Measurements from ENCODE around the gene UGDH.

The UGDH gene

DNA sequence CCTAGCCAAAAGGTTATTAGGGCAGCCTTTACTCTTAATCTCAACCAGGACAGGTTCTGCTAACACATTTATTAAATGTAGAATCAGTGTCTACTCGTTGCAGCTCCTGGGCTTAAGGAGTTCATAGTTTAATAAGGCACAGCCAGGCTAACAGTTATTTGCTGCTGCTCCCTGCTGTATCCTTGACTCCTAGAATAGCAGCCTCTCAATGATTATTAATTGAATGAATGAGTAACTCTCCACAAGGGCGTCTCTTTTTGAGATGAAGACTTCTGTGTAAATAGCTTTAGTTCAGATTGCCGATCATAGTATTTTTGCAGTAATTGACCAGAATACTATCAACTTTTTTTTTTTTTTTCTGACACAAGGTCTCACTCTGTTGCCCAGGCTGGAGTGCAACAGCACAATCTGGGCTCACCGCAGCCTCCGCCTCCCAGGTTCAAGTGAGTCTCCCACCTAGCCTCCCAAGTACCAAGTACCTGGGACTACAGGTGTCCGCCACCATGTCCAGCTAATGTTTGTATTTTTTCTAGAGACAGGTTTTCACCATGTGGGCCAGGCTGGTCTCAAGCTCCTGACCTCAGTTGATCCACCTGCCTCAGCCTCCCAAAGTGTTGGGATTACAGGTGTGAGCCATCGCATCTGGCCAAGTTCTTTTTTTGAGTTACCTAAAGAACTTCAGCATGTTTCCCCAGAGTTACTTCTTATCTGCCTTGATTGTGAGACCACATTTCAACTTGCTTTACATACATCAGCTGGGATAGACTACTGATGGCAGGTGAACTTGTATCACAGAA is 2.9 kb downstream of the UGDH start:
- TF ChIP-seq SNAI2 (CRISPR knock-in tag; IDR thresholded peaks at IDR 0.05) (no peak), CSDC2 (CRISPR knock-in tag; IDR thresholded peaks at IDR 0.05) (no peak), TCF4 (CRISPR knock-in tag; IDR thresholded peaks at IDR 0.05; ENCODE audit: borderline replicate concordance) (no peak), ZNF565 (CRISPR knock-in tag; conservative IDR thresholded peaks at IDR 0.05; ENCODE audit: low read depth) (no peak), ESRRG (CRISPR knock-in tag; IDR thresholded peaks at IDR 0.05) (no peak), PPARA (CRISPR knock-in tag; IDR thresholded peaks at IDR 0.05; ENCODE audit: borderline replicate concordance) (no peak), PATZ1 (CRISPR knock-in tag; IDR thresholded peaks at IDR 0.05; ENCODE audit: borderline replicate concordance) (no peak), ZNF8 (CRISPR knock-in tag; IDR thresholded peaks at IDR 0.05) (no peak), POU6F1 (CRISPR knock-in tag; IDR thresholded peaks at IDR 0.05; ENCODE audit: borderline replicate concordance, low read depth) (no peak), TSHZ2 (CRISPR knock-in tag; IDR thresholded peaks at IDR 0.05) (no peak), OSR1 (CRISPR knock-in tag; IDR thresholded peaks at IDR 0.05) (no peak), ZFP30 (CRISPR knock-in tag; IDR thresholded peaks at IDR 0.05) (no peak), BACH2 (CRISPR knock-in tag; IDR thresholded peaks at IDR 0.05; ENCODE audit: borderline replicate concordance) (no peak), ZC3H10 (CRISPR knock-in tag; IDR thresholded peaks at IDR 0.05) (no peak), TOX (CRISPR knock-in tag; IDR thresholded peaks at IDR 0.05; ENCODE audit: borderline replicate concordance) (no peak)
- TF ChIP-seq, protein P1, sequence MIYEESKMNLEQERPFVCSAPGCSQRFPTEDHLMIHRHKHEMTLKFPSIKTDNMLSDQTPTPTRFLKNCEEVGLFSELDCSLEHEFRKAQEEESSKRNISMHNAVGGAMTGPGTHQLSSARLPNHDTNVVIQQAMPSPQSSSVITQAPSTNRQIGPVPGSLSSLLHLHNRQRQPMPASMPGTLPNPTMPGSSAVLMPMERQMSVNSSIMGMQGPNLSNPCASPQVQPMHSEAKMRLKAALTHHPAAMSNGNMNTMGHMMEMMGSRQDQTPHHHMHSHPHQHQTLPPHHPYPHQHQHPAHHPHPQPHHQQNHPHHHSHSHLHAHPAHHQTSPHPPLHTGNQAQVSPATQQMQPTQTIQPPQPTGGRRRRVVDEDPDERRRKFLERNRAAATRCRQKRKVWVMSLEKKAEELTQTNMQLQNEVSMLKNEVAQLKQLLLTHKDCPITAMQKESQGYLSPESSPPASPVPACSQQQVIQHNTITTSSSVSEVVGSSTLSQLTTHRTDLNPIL (CRISPR knock-in tag; IDR thresholded peaks at IDR 0.05; ENCODE audit: low read depth), result no peak
- TF ChIP-seq, protein P2, sequence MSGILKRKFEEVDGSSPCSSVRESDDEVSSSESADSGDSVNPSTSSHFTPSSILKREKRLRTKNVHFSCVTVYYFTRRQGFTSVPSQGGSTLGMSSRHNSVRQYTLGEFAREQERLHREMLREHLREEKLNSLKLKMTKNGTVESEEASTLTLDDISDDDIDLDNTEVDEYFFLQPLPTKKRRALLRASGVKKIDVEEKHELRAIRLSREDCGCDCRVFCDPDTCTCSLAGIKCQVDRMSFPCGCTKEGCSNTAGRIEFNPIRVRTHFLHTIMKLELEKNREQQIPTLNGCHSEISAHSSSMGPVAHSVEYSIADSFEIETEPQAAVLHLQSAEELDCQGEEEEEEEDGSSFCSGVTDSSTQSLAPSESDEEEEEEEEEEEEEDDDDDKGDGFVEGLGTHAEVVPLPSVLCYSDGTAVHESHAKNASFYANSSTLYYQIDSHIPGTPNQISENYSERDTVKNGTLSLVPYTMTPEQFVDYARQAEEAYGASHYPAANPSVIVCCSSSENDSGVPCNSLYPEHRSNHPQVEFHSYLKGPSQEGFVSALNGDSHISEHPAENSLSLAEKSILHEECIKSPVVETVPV (CRISPR knock-in tag; IDR thresholded peaks at IDR 0.05), result no peak
- no peak for ATAC-seq

DNA sequence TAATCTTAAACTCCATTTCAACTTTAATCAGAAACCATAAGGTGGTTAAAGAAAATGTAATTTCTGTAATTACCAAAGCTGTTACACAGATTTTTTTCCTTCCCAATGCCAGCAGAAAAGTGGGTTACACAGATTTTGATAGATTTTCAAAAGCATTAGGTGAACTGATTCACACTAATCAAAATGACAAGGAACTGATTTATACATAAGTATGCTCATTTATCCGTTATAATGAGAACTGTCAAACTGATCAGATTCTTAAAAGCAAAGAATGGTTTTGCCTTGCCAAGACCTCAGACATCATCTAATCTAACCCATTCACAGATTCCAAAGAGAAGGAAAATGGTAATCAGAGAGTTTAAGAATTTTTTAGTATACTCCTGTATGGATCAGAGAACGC is 5.2 kb downstream of the UGDH start:
- TF ChIP-seq ISL1 (CRISPR knock-in tag; IDR thresholded peaks at IDR 0.05) (peak; percentile 53; the same call in 1 of the 2 replicates), BACH2 (CRISPR knock-in tag; IDR thresholded peaks at IDR 0.05; ENCODE audit: borderline replicate concordance) (no peak), GLIS3 (CRISPR knock-in tag; IDR thresholded peaks at IDR 0.05) (no peak)
- ATAC-seq, result 0 out of 3 replicates have a peak, but pooled peaks have one; percentile 2

- TF ChIP-seq, protein P2 (CRISPR knock-in tag; IDR thresholded peaks at IDR 0.05), result peak; percentile 21; the same call in 1 of the 2 replicates
- TF ChIP-seq BACH2 (CRISPR knock-in tag; IDR thresholded peaks at IDR 0.05; ENCODE audit: borderline replicate concordance) (no peak), TCF4 (CRISPR knock-in tag; IDR thresholded peaks at IDR 0.05; ENCODE audit: borderline replicate concordance) (peak; percentile 91), ISL1 (CRISPR knock-in tag; IDR thresholded peaks at IDR 0.05) (peak; percentile 62)
- TF ChIP-seq, protein P1 (CRISPR knock-in tag; IDR thresholded peaks at IDR 0.05; ENCODE audit: low read depth), result peak; percentile 82
- peak; percentile 85 for ATAC-seq
These were observed 5.9 kb downstream of the UGDH start for GRCh38 chr4:39521253-39521919.
